ENCODE data around the gene CDC42BPG.

DNA sequence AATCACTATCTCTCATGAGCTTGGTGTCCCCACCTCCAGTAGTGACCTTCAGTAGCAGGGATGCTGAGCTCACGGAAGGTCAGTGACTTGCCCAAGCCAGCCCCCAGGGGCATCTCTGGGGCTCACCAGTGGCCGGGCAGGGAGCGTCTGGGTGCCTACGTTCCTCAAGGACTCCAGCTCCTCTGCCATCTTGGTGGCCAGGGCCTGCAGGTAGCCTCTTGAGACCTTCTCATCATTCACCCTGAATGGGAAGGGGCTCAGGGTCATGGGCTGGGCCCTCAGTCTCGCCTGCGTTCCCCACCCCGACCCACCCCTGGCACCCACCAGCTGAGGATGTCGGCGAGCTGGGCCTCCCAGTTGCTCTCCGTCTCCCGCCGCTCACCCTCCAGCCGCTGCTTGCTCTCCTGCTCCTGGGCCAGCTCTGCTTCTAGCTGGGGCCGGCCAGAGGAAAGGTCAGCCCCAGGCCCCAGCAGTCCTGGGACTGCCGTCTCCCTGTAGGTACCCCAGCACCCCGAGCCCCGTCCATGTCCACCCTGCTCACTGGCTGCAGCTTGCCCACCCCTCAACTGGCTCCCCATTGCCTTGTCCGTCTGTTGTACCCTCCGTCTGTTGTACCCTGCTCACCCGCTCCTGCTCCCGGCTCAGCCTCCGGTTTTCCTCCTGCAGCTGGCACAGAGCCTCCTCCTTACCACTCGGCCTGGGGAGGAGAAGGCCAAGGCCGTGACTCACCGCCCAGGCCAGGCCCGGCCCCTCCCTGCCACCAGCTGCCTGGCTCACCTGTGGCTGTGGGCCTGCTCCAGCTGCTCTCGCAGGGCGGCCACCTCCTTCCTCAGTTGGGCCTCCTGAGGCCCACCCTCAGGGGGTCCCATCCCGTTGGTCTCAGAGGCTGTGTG is 9.5 kb downstream of the CDC42BPG start:
- TF ChIP-seq, protein P1, sequence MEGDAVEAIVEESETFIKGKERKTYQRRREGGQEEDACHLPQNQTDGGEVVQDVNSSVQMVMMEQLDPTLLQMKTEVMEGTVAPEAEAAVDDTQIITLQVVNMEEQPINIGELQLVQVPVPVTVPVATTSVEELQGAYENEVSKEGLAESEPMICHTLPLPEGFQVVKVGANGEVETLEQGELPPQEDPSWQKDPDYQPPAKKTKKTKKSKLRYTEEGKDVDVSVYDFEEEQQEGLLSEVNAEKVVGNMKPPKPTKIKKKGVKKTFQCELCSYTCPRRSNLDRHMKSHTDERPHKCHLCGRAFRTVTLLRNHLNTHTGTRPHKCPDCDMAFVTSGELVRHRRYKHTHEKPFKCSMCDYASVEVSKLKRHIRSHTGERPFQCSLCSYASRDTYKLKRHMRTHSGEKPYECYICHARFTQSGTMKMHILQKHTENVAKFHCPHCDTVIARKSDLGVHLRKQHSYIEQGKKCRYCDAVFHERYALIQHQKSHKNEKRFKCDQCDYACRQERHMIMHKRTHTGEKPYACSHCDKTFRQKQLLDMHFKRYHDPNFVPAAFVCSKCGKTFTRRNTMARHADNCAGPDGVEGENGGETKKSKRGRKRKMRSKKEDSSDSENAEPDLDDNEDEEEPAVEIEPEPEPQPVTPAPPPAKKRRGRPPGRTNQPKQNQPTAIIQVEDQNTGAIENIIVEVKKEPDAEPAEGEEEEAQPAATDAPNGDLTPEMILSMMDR (conservative IDR thresholded peaks at IDR 0.05; ENCODE audit: low read depth, low read length): no peak
- TF ChIP-seq EZH2 (IDR thresholded peaks at IDR 0.05; ENCODE audit: low read length, unreplicated experiment) (no peak), EZH2phosphoT487 (IDR thresholded peaks at IDR 0.05; ENCODE audit: borderline replicate concordance, low read length) (no peak)

Measured in PC-3 (cell line).